Measurements from ENCODE around the gene GLI1. TPM values are rescaled to one million over a fixed set of nuclear protein-coding genes. Genes with fewer than 3 reads are reported as not detected.
"Not testable (repeated sequence)": the region's sequence is repeated elsewhere in the genome, so short reads cannot be mapped to it uniquely, and the experiment has no call there.

Gene GLI1
- total RNA-seq, 4 donors from 2014 or later, result 0.09 to 0.48 TPM; not detected in 2

DNA sequence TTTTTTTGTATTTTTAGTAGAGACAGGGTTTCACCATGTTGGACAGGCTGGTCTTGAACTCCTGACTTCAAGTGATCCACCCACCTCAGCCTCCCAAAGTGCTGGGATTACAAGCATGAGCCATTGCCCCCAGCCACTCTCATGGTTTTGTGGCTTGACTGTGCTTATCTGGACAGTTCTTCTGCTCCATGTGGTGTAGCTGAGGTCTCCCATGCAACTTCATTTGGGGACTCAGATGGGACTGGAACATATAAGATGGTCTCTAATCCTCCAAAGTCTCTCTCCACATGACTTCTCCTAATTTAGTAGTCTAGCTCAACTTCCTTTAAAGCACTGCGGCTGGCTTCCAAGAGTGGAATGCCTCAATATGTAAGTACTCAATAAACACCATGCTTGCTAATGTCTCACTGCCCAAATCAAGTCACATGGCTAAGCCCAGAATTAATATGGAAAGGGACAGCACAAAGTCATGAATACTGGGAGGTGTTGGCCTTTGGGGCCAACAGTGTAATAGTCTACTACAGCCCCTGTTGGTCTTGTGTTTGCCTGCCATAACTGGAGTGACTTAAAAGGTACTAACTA, 17.6 kb upstream of the GLI1 start:
- Histone ChIP-seq H3K27me3 (no peaks in the 10 kb centered on the region), H3K27ac (no peak overlapping the region), H3K9me3 (peaks cover 0 to 7% (median 0%) of the 10 kb centered on the region in 3 donors), H3K36me3 (no peaks in the 10 kb centered on the region), H3K4me3 (no peak overlapping the region), H3K4me1 (no peaks in the 10 kb centered on the region)
- TF ChIP-seq, protein P1, sequence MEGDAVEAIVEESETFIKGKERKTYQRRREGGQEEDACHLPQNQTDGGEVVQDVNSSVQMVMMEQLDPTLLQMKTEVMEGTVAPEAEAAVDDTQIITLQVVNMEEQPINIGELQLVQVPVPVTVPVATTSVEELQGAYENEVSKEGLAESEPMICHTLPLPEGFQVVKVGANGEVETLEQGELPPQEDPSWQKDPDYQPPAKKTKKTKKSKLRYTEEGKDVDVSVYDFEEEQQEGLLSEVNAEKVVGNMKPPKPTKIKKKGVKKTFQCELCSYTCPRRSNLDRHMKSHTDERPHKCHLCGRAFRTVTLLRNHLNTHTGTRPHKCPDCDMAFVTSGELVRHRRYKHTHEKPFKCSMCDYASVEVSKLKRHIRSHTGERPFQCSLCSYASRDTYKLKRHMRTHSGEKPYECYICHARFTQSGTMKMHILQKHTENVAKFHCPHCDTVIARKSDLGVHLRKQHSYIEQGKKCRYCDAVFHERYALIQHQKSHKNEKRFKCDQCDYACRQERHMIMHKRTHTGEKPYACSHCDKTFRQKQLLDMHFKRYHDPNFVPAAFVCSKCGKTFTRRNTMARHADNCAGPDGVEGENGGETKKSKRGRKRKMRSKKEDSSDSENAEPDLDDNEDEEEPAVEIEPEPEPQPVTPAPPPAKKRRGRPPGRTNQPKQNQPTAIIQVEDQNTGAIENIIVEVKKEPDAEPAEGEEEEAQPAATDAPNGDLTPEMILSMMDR (IDR thresholded peaks at IDR 0.05), result no peak
- no peak for TF ChIP-seq POLR2A (IDR thresholded peaks at IDR 0.05)
- no peak for DNase-seq
- intact Hi-C loops (cut with DNase I), result no loop called here
- WGBS, 2 donors, result 38 to 92% methylated on average over 1 of the region's 1 CpG

DNA sequence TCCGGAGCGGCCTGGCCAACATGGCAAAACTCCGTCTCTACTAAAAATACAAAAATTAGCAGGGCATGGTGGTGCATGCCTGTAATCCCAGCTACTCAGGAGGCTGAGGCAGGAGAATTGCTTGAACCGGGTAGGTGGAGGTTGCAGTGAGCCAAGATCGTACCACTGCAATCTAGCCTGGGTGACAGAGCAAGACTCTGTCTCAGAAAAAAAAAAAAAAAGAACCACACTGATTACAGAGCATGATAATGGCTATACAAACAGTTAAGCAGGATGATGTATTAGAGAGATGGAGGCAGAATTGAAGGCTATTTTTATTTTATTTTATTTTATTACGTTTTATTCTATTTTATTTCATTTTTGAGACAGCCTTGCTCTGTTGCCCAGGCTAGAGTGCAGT, 15.2 kb upstream of the GLI1 start:
- H3K27ac ChIP-seq; H3K27me3 ChIP-seq; H3K4me1 ChIP-seq; H3K4me3 ChIP-seq; H3K36me3 ChIP-seq; DNase-seq; H3K9me3 ChIP-seq; intact Hi-C loops (cut with DNase I): not testable (repeated sequence)
- WGBS, 2 donors, result 75 to 81% methylated on average over 6 of the region's 6 CpGs

DNA sequence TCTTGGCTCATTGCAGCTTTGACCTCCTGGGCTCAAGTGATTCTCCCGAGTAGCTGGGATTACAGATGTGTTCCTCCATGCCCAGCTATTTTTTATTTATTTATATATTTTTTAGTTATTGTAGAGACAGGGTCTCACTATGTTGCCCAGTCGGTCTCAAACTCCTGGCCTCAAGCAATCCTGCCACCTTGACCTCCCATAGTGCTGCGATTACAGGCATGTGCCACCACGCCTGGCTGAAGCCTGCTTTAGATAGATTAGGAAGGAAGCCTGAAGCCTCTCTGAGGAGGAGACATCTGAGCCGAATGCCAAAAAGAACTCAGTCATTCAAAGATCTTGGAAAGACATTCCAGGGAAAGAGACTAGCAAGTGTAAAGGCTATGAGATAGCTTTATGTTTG, 14.8 kb upstream of the GLI1 start:
- WGBS, 2 donors, result 48 to 67% methylated on average over 5 of the region's 5 CpGs
- no peaks in the 10 kb centered on the region for H3K4me1 ChIP-seq
- DNase-seq, result no peak
- intact Hi-C loops (cut with DNase I), result no loop called here
- no peaks in the 10 kb centered on the region for H3K27me3 ChIP-seq
- no peaks in the 10 kb centered on the region for H3K36me3 ChIP-seq
- H3K4me3 ChIP-seq, result no peak overlapping the region
- no peak for TF ChIP-seq POLR2A (IDR thresholded peaks at IDR 0.05)
- TF ChIP-seq, protein P1 (IDR thresholded peaks at IDR 0.05), result no peak
- no peak overlapping the region for H3K27ac ChIP-seq
- peaks cover 0 to 7% (median 0%) of the 10 kb centered on the region in 3 donors for H3K9me3 ChIP-seq

DNA sequence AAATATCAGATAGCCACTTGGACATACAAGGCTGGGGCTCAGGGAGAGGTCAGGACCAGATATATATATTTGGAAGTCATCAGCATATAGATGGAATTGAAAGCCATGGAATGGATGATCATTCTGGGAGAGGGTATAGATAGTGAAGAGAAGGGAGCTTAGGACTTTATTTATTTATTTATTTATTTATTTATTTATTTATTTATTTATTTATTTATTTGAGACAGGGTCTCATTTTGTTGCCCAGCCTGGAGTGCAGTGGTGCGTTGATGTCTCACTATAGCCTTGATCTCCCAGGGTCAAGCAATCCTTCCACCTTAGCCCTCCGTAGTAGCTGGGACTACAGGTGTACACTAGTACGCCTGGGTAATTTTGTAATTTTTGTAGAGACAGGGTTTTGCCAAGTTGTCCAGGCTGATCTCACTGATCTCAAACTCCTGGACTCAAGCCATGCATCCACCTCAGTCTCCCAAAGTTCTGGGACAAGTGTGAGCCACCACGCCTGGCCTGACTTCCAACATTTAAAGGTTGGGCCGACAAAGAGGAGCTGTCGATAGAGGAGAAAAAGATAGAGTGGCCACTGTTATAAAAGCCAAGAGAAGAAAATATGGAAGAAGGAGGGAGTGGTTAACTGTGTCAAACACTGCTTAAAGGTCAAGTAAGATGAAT, 13.2 kb upstream of the GLI1 start:
- intact Hi-C loops (cut with DNase I), result no loop called here
- Histone ChIP-seq H3K4me1 (no peaks in the 10 kb centered on the region), H3K4me3 (no peak overlapping the region), H3K27ac (no peak overlapping the region), H3K36me3 (no peaks in the 10 kb centered on the region), H3K27me3 (peaks cover 0 to 2% (median 0%) of the 10 kb centered on the region in 4 donors), H3K9me3 (peaks cover 0 to 7% (median 0%) of the 10 kb centered on the region in 3 donors)
- TF ChIP-seq, protein P1 (IDR thresholded peaks at IDR 0.05), result no peak
- TF ChIP-seq POLR2A (IDR thresholded peaks at IDR 0.05), result no peak
- WGBS, 2 donors, result 86 to 88% methylated on average over 5 to 6 of the region's 6 CpGs
- no peak for DNase-seq

DNA sequence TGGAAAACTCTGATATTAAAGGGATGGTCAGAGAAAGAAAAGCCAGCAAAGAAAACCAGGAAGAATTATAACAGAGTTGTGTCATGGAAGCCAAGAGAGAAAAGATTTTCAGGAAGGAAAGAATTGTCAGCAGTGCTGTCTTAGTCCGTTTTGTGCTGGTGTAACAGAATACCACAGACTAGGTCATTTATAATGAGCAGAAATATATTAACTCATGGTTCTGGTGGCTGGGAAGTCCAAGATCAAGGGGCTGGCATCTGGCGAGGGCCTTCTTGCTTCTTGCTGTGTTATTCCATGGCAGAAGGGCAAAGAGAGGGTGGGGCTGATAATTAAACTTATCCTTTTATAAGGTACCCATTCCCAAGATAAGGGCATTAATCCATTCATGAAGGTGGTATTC, 10.9 kb upstream of the GLI1 start:
- DNase-seq, result no peak
- WGBS, 2 donors, result 84 to 86% methylated on average over 2 of the region's 2 CpGs
- H3K9me3 ChIP-seq, result no peaks in the 10 kb centered on the region
- H3K27ac ChIP-seq, result no peak overlapping the region
- peaks cover 0 to 11% (median 0%) of the 10 kb centered on the region in 3 donors for H3K4me1 ChIP-seq
- intact Hi-C loops (cut with DNase I), result no loop called here
- H3K4me3 ChIP-seq, result no peak overlapping the region
- TF ChIP-seq POLR2A (IDR thresholded peaks at IDR 0.05), result no peak
- TF ChIP-seq, protein P1 (IDR thresholded peaks at IDR 0.05), result no peak
- H3K27me3 ChIP-seq, result peaks cover 0 to 15% (median 0%) of the 10 kb centered on the region in 4 donors
- no peaks in the 10 kb centered on the region for H3K36me3 ChIP-seq

All from esophagus squamous epithelium (tissue), 5 donors.